SK-N-SH treated with all-trans-retinoic acid at 6 μM for 48 hours (cell line): Measurements from ENCODE around the gene SYK.

ENCODE experiments used
- ATAC-seq: fragments of 200-7000 bp; cut with Tn5 transposase; 3 replicates; pipeline ENCODE4 v1.9.1; 2020; ENCODE audit warnings: mild to moderate bottlenecking, moderate library complexity
- ARNTL ChIP-seq: fragments of 450-650 bp; formaldehyde crosslinking; IDR thresholded peaks from 2 replicates; pipeline ENCODE4 v1.5.0; 2020; ENCODE audit warnings: low read depth, mild to moderate bottlenecking, moderate library complexity, borderline replicate concordance
- BACH2 ChIP-seq: fragments of 250-450 bp; sonication (Bioruptor Pico); IDR thresholded peaks from 2 replicates; pipeline ENCODE4 v1.9.0; 2021; ENCODE audit warnings: mild to moderate bottlenecking, borderline replicate concordance
- CREB5 ChIP-seq: fragments of 250-450 bp; sonication (Bioruptor Pico); IDR thresholded peaks from 2 replicates; pipeline ENCODE4 v1.5.1; 2020; ENCODE audit warnings: low read depth, mild to moderate bottlenecking, moderate library complexity
- CSDC2 ChIP-seq: fragments of 250-450 bp; sonication (Bioruptor Pico); IDR thresholded peaks from 2 replicates; pipeline ENCODE4 v1.5.0; 2020; ENCODE audit warnings: mild to moderate bottlenecking, moderate library complexity
- CSRNP3 ChIP-seq: fragments of 250-450 bp; sonication (Bioruptor Pico); IDR thresholded peaks from 2 replicates; pipeline ENCODE4 v1.5.1; 2021; ENCODE audit warnings: mild to moderate bottlenecking, moderate library complexity
- ESRRG ChIP-seq: fragments of 250-450 bp; sonication (Bioruptor Pico); IDR thresholded peaks from 2 replicates; pipeline ENCODE4 v1.6.1; 2021; ENCODE audit warnings: mild to moderate bottlenecking
- GLIS3 ChIP-seq: fragments of 250-450 bp; sonication (Bioruptor Pico); IDR thresholded peaks from 2 replicates; pipeline ENCODE4 v1.5.0; 2020; ENCODE audit warnings: mild to moderate bottlenecking, moderate library complexity
- ISL1 ChIP-seq: fragments of 250-450 bp; sonication (Bioruptor Pico); IDR thresholded peaks from 2 replicates; pipeline ENCODE4 v2.1.2; 2022; ENCODE audit warnings: mild to moderate bottlenecking, moderate library complexity
- OSR1 ChIP-seq: fragments of 250-450 bp; sonication (Bioruptor Pico); IDR thresholded peaks from 2 replicates; pipeline ENCODE4 v1.8.0; 2022; ENCODE audit warnings: moderate library complexity, mild to moderate bottlenecking, inconsistent platforms
- PATZ1 ChIP-seq: fragments of 250-450 bp; sonication (Bioruptor Pico); IDR thresholded peaks from 2 replicates; pipeline ENCODE4 v1.8.0; 2020; ENCODE audit warnings: mild to moderate bottlenecking, moderate library complexity, borderline replicate concordance
- PPARA ChIP-seq: fragments of 250-450 bp; sonication (Bioruptor Pico); IDR thresholded peaks from 2 replicates; pipeline ENCODE4 v1.5.0; 2020; ENCODE audit warnings: mild to moderate bottlenecking, borderline replicate concordance
- SNAI2 ChIP-seq: fragments of 250-450 bp; sonication (Bioruptor Pico); IDR thresholded peaks from 2 replicates; pipeline ENCODE4 v1.5.0; 2020; ENCODE audit warnings: mild to moderate bottlenecking, moderate library complexity
- TCF4 ChIP-seq: fragments of 250-450 bp; sonication (Bioruptor Pico); IDR thresholded peaks from 2 replicates; pipeline ENCODE4 v1.8.0; 2021; ENCODE audit warnings: mild to moderate bottlenecking, moderate library complexity, borderline replicate concordance
- TOX ChIP-seq: fragments of 250-450 bp; sonication (Bioruptor Pico); IDR thresholded peaks from 2 replicates; pipeline ENCODE4 v1.8.0; 2021; ENCODE audit warnings: mild to moderate bottlenecking, moderate library complexity, borderline replicate concordance
- TSHZ2 ChIP-seq: fragments of 250-450 bp; sonication (Bioruptor Pico); IDR thresholded peaks from 2 replicates; pipeline ENCODE4 v1.5.0; 2020; ENCODE audit warnings: mild to moderate bottlenecking, moderate library complexity
- ZC3H10 ChIP-seq: fragments of 250-450 bp; sonication (Bioruptor Pico); IDR thresholded peaks from 2 replicates; pipeline ENCODE4 v1.5.1; 2021; ENCODE audit warnings: mild to moderate bottlenecking, moderate library complexity
- ZFP3 ChIP-seq: fragments of 250-450 bp; sonication (Bioruptor Pico); IDR thresholded peaks from 2 replicates; pipeline ENCODE4 v1.5.0; 2020; ENCODE audit warnings: mild to moderate bottlenecking, moderate library complexity
- ZFP30 ChIP-seq: fragments of 450-650 bp; formaldehyde crosslinking; IDR thresholded peaks from 2 replicates; pipeline ENCODE4 v1.5.0; 2022; ENCODE audit warnings: mild to moderate bottlenecking, moderate library complexity
- ZNF565 ChIP-seq: fragments of 450-650 bp; formaldehyde crosslinking; conservative IDR thresholded peaks from 2 replicates; pipeline ENCODE4 v1.5.0; 2020; ENCODE audit warnings: low read depth, mild to moderate bottlenecking, moderate library complexity
- ZNF70 ChIP-seq: fragments of 450-650 bp; formaldehyde crosslinking; IDR thresholded peaks from 2 replicates; pipeline ENCODE4 v1.5.0; 2020; ENCODE audit warnings: mild to moderate bottlenecking, moderate library complexity
- ZNF8 ChIP-seq: fragments of 450-650 bp; formaldehyde crosslinking; IDR thresholded peaks from 2 replicates; pipeline ENCODE4 v1.5.0; 2020; ENCODE audit warnings: mild to moderate bottlenecking, moderate library complexity

Gene SYK

GRCh38 chr9:90899287-90899686, 97.7 kb downstream of the SYK start:
- no peak for ATAC-seq
- TF ChIP-seq CREB5 (no peak), PATZ1 (CRISPR knock-in tag) (no peak), ZNF70 (CRISPR knock-in tag) (no peak), ARNTL (CRISPR knock-in tag) (no peak), ESRRG (CRISPR knock-in tag) (no peak)

- peak; percentile 24; the same call in 1 of the 3 replicates for ATAC-seq
- TF ChIP-seq ZNF70 (CRISPR knock-in tag): no peak
- no peak for TF ChIP-seq ZNF8 (CRISPR knock-in tag)
- TF ChIP-seq ZFP30 (CRISPR knock-in tag): no peak
- no peak for TF ChIP-seq CREB5
- TF ChIP-seq ARNTL (CRISPR knock-in tag): no peak
- TF ChIP-seq CSDC2 (CRISPR knock-in tag): no peak
- TF ChIP-seq ISL1 (CRISPR knock-in tag): no peak
- no peak for TF ChIP-seq ZFP3 (CRISPR knock-in tag)
- no peak for TF ChIP-seq ZC3H10 (CRISPR knock-in tag)
- TF ChIP-seq OSR1 (CRISPR knock-in tag): no peak
- TF ChIP-seq TOX (CRISPR knock-in tag): no peak
- TF ChIP-seq GLIS3 (CRISPR knock-in tag): no peak
- no peak for TF ChIP-seq BACH2 (CRISPR knock-in tag)
- no peak for TF ChIP-seq ESRRG (CRISPR knock-in tag)
- no peak for TF ChIP-seq PPARA (CRISPR knock-in tag)
- TF ChIP-seq SNAI2 (CRISPR knock-in tag): no peak
- no peak for TF ChIP-seq CSRNP3 (CRISPR knock-in tag)
- no peak for TF ChIP-seq TCF4 (CRISPR knock-in tag)
- no peak for TF ChIP-seq ZNF565 (CRISPR knock-in tag)
- TF ChIP-seq, all 23 proteins: peak for 0
Observed at GRCh38 chr9:90900130-90900529, 98.5 kb downstream of the SYK start.

- no peak for ATAC-seq
- TF ChIP-seq ZNF8 (CRISPR knock-in tag) (no peak), SNAI2 (CRISPR knock-in tag) (no peak), ZC3H10 (CRISPR knock-in tag) (no peak), TSHZ2 (no peak), ARNTL (CRISPR knock-in tag) (no peak), ZFP3 (CRISPR knock-in tag) (no peak), ZNF565 (CRISPR knock-in tag) (no peak), ESRRG (CRISPR knock-in tag) (no peak), CSDC2 (CRISPR knock-in tag) (no peak)
Observed at GRCh38 chr9:90901933-90902332, 100.3 kb downstream of the SYK start.
